ENCODE data around the gene FADS1. TPM values are rescaled to one million over a fixed set of nuclear protein-coding genes. Genes with fewer than 3 reads are reported as not detected.

The FADS1 gene
- total RNA-seq, 1 experiment from 2014 or later = 186 TPM

GRCh38 chr11:61753672-61754071 lies 63.1 kb downstream of the FADS1 start:
- Histone ChIP-seq H3K9me3 (ENCODE audit: control insufficient read depth, insufficient read depth, low read depth, low read length) (no peaks in the 10 kb centered on the region), H3K36me3 (ENCODE audit: control insufficient read depth, insufficient read depth, low read length) (no peaks in the 10 kb centered on the region), H3K4me3 (ENCODE audit: low read depth in 2 of 2, low read length in 2 of 2) (no peak overlapping the region), H3K4me1 (ENCODE audit: control insufficient read depth, insufficient read depth, low read length) (peaks cover 5% of the 10 kb centered on the region), H3K27me3 (ENCODE audit: control insufficient read depth, insufficient read depth, low read length) (no peaks in the 10 kb centered on the region), H3K27ac (ENCODE audit: low read length) (no peak overlapping the region)
- in situ Hi-C loops (cut with HindIII; ENCODE audit: low pct_unique_long_range_greater_than_20kb, low sequenced_read_pairs) (no loop called here), intact Hi-C loops (cut with micrococcal nuclease; ENCODE audit: unreplicated experiment) (loop anchor here (5.0 kb wide), 1 partner anchor 34 kb away; no protein-coding TSS in a partner anchor)
- BruUV-seq (replicated peaks) = no TSS peak
- ChIA-PET CTCF (interaction anchor here (0.7 kb wide), 1 partner anchor 110 kb away, joined by 3 read pairs; no protein-coding TSS in a partner anchor), POLR2A (no interaction called here)
- DNase-seq (ENCODE audit: low read depth, low spot score) (no peak), ATAC-seq (no peak)
- TF ChIP-seq, protein P1, sequence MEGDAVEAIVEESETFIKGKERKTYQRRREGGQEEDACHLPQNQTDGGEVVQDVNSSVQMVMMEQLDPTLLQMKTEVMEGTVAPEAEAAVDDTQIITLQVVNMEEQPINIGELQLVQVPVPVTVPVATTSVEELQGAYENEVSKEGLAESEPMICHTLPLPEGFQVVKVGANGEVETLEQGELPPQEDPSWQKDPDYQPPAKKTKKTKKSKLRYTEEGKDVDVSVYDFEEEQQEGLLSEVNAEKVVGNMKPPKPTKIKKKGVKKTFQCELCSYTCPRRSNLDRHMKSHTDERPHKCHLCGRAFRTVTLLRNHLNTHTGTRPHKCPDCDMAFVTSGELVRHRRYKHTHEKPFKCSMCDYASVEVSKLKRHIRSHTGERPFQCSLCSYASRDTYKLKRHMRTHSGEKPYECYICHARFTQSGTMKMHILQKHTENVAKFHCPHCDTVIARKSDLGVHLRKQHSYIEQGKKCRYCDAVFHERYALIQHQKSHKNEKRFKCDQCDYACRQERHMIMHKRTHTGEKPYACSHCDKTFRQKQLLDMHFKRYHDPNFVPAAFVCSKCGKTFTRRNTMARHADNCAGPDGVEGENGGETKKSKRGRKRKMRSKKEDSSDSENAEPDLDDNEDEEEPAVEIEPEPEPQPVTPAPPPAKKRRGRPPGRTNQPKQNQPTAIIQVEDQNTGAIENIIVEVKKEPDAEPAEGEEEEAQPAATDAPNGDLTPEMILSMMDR (IDR thresholded peaks at IDR 0.05) = no peak

GRCh38 chr11:61752925-61753521 lies 63.8 kb downstream of the FADS1 start:
- no TSS peak for BruUV-seq (replicated peaks)
- ATAC-seq (peak; percentile 29), DNase-seq (ENCODE audit: low read depth, low spot score) (no peak)
- no peak for TF ChIP-seq SIN3A (IDR thresholded peaks at IDR 0.05; ENCODE audit: borderline replicate concordance, insufficient read depth, low read depth, low read length)
- TF ChIP-seq POLR2AphosphoS5 (IDR thresholded peaks at IDR 0.05; ENCODE audit: low read depth, low read length) = no peak
- TF ChIP-seq TCF7L2 (IDR thresholded peaks at IDR 0.05; ENCODE audit: low read depth, low read length) = no peak
- TF ChIP-seq, protein P1 (IDR thresholded peaks at IDR 0.05) = no peak
- TF ChIP-seq REST (IDR thresholded peaks at IDR 0.05; ENCODE audit: insufficient read depth in 1 of 2, low read depth in 2 of 2, low read length in 1 of 2) = no peak
- CTCF ChIA-PET = interaction anchor here (0.7 kb wide), 1 partner anchor 111 kb away, joined by 3 read pairs; no protein-coding TSS in a partner anchor
- Histone ChIP-seq H3K9me3 (ENCODE audit: control insufficient read depth, insufficient read depth, low read depth, low read length) (no peaks in the 10 kb centered on the region), H3K4me3 (ENCODE audit: low read depth in 2 of 2, low read length in 2 of 2) (peak overlapping the region; percentile 44 to 58), H3K4me1 (ENCODE audit: control insufficient read depth, insufficient read depth, low read length) (peaks cover 5% of the 10 kb centered on the region), H3K36me3 (ENCODE audit: control insufficient read depth, insufficient read depth, low read length) (no peaks in the 10 kb centered on the region), H3K27ac (ENCODE audit: low read length) (peak overlapping the region; percentile 44; the same call in 1 of the 2 replicates), H3K27me3 (ENCODE audit: control insufficient read depth, insufficient read depth, low read length) (no peaks in the 10 kb centered on the region)
- intact Hi-C loops (cut with micrococcal nuclease; ENCODE audit: unreplicated experiment) = loop anchor here (5.0 kb wide), 1 partner anchor 34 kb away; no protein-coding TSS in a partner anchor
- POLR2A ChIA-PET = no interaction called here
- in situ Hi-C loops (cut with HindIII; ENCODE audit: low pct_unique_long_range_greater_than_20kb, low sequenced_read_pairs) = no loop called here
